Kidney (tissue), 14 donors: ENCODE results near the gene CFAP69. TPM values are rescaled to one million over a fixed set of nuclear protein-coding genes. Genes with fewer than 3 reads are reported as not detected.

ENCODE experiments used
- DNase-seq, 5 donors: peaks; one replicate each; pipeline ENCODE4 v3.0.0-alpha.2; 2013 to 2020
- FAIRE-seq: peaks from 2 replicates; lab custom pipeline; 2012; peaks lifted over from hg19 to GRCh38; lab: Jason Lieb, UNC
- H3K27ac ChIP-seq, 2 donors: one replicate each; pipeline ENCODE4 v1.7.0; 2013; ENCODE audit warnings: low read depth in 2 of 2, low read length in 2 of 2, inconsistent platforms in 1 of 2
- H3K27me3 ChIP-seq: one replicate; pipeline ENCODE4 v1.7.1; 2013; ENCODE audit warnings: low read length, inconsistent platforms; ENCODE audit not compliant: control insufficient read depth, insufficient read depth
- H3K36me3 ChIP-seq, 3 donors: one replicate each; pipeline versions ENCODE4 v1.7.0 to v1.7.1; 2013; ENCODE audit warnings: low read length in 3 of 3, control low read depth in 1 of 3, inconsistent platforms in 1 of 3; ENCODE audit not compliant: insufficient read depth in 3 of 3, control insufficient read depth in 2 of 3
- H3K4me1 ChIP-seq, 3 donors: one replicate each; pipeline versions ENCODE4 v1.7.0 to v1.7.1; 2013; ENCODE audit warnings: low read length in 3 of 3, inconsistent platforms in 1 of 3, low read depth in 1 of 3; ENCODE audit not compliant: control insufficient read depth in 2 of 3, insufficient read depth in 2 of 3
- H3K4me3 ChIP-seq, 3 donors: one replicate each; pipeline versions ENCODE4 v1.7.0 to v1.8.1; 2013; ENCODE audit warnings: low read length in 3 of 3, control low read depth in 1 of 3, inconsistent platforms in 1 of 3
- H3K9ac ChIP-seq, 3 donors: one replicate each; pipeline versions ENCODE4 v1.7.0 to v1.7.1; 2013; ENCODE audit warnings: low read length in 3 of 3, control low read depth in 1 of 3, inconsistent platforms in 1 of 3
- H3K9me3 ChIP-seq, 3 donors: one replicate each; pipeline versions ENCODE4 v1.7.0 to v1.7.1; 2013; ENCODE audit warnings: low read length in 3 of 3, control low read depth in 1 of 3, inconsistent platforms in 1 of 3; ENCODE audit not compliant: control insufficient read depth in 2 of 3, insufficient read depth in 1 of 3
- CTCF ChIP-seq: IDR thresholded peaks from 3 replicates; pipeline ENCODE4 v1.5.1; 2012; ENCODE audit warnings: mild to moderate bottlenecking, moderate library complexity, borderline replicate concordance; ENCODE audit not compliant: insufficient read depth; ENCODE audit errors: extremely low read depth
- intact Hi-C: fragments of 100-400 bp; cut with DNase I; formaldehyde crosslinking; loops from one replicate; pipeline ENCODE4 v1.11.1; 2022
- polyA plus RNA-seq: library from polyadenylated mRNA; stranded (reverse); fragments of 350-450 nt; fragmentation: Illumina TruSeq; extraction: RNeasy Lipid Tissue Mini Kit (QIAGEN cat#74804); gene quantifications from one replicate; pipeline ENCODE4 v1.2.3, GENCODE V29; 2014; ENCODE audit warnings: low read depth, low replicate concordance; ENCODE audit not compliant: insufficient read depth
- total RNA-seq: library from RNA; stranded (reverse); fragmentation: NEBNext Ultra II Directional; extraction: Animal tissue kit (Norgen Biotek cat#: 25700); gene quantifications from one replicate; pipeline ENCODE4 v1.2.1, GENCODE V29; 2021
- donor health status: control.
- donor health status: control.
- donor health status: control.
- donor health status: control.
- donor health status: control.
- donor health status: DM: yes; HTN: yes; CAD: no.
- donor health status: Normal renal cell carcinoma (clear cell type).

Gene CFAP69
- total and polyA plus RNA-seq, 2 donors from 2014 or later = 9.2 to 13.2 TPM

- intact Hi-C loops = no loop called here
- no peak overlapping the region for H3K9ac ChIP-seq
- TF ChIP-seq CTCF = peak; percentile 40
- no peaks in the 10 kb centered on the region for H3K27me3 ChIP-seq
- H3K9me3 ChIP-seq = no peaks in the 10 kb centered on the region
- no peak overlapping the region for H3K4me3 ChIP-seq
- DNase-seq (peak in 2 of 5 donors; percentile 24 to 37), FAIRE-seq (peak; percentile 98)
- no peaks in the 10 kb centered on the region for H3K36me3 ChIP-seq
- H3K4me1 ChIP-seq = peaks cover 0 to 3% (median 0%) of the 10 kb centered on the region in 3 donors
- no peak overlapping the region for H3K27ac ChIP-seq
Measured at GRCh38 chr7:90262438-90262837, 17.5 kb downstream of the CFAP69 start.

- H3K27ac ChIP-seq = peak overlapping the region in 1 of 2 donors; percentile 5
- H3K9ac ChIP-seq = no peak overlapping the region
- H3K27me3 ChIP-seq = no peaks in the 10 kb centered on the region
- intact Hi-C loops = no loop called here
- no peak for TF ChIP-seq CTCF
- H3K4me3 ChIP-seq = peak overlapping the region in 1 of 3 donors; percentile 9
- H3K9me3 ChIP-seq = no peaks in the 10 kb centered on the region
- no peaks in the 10 kb centered on the region for H3K36me3 ChIP-seq
- peaks cover 0 to 10% (median 0%) of the 10 kb centered on the region in 3 donors for H3K4me1 ChIP-seq
- FAIRE-seq (no peak), DNase-seq (no peak)
Measured at GRCh38 chr7:90266808-90267207, 21.8 kb downstream of the CFAP69 start.

DNA sequence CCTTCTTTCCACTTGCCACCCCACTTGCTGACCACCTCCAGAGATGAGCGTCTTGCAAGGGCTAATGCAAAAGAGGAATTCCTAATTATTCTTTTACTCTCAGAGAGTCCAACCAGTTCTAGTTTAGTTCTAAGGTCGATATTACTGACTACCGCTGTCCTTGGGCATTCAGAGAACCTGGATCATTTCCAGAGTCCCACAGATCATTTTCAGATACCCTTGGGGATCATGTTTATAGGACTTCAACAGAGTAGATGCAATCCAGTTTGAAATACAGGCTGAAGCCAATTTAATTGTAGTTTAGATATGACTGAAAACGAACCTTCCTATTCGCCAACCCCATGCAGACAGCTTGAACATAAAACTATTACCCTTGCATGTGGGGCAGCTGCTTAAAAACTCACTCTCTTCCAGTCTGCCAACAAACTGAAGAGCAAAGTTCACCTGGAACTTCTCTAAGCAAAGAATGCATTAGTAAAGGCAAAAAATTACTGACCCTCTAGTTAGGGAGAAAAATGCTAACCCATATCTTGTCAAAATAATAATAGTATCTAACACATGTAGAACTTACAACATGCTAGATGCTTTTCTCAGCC lies 22.4 kb downstream of the CFAP69 start:
- Histone ChIP-seq H3K36me3 (no peaks in the 10 kb centered on the region), H3K9ac (no peak overlapping the region), H3K27me3 (no peaks in the 10 kb centered on the region), H3K9me3 (no peaks in the 10 kb centered on the region), H3K4me1 (peaks cover 0 to 10% (median 0%) of the 10 kb centered on the region in 3 donors), H3K27ac (peak overlapping the region in 1 of 2 donors; percentile 5), H3K4me3 (peak overlapping the region in 1 of 3 donors; percentile 9)
- intact Hi-C loops = no loop called here
- no peak for TF ChIP-seq CTCF
- FAIRE-seq (no peak), DNase-seq (no peak)
